Measurements from ENCODE around the gene CKAP4. TPM values are rescaled to one million over a fixed set of nuclear protein-coding genes. Genes with fewer than 3 reads are reported as not detected.

CKAP4 gene
- total RNA-seq, 2 experiments from 2014 or later = 14.7 to 15.7 TPM

DNA sequence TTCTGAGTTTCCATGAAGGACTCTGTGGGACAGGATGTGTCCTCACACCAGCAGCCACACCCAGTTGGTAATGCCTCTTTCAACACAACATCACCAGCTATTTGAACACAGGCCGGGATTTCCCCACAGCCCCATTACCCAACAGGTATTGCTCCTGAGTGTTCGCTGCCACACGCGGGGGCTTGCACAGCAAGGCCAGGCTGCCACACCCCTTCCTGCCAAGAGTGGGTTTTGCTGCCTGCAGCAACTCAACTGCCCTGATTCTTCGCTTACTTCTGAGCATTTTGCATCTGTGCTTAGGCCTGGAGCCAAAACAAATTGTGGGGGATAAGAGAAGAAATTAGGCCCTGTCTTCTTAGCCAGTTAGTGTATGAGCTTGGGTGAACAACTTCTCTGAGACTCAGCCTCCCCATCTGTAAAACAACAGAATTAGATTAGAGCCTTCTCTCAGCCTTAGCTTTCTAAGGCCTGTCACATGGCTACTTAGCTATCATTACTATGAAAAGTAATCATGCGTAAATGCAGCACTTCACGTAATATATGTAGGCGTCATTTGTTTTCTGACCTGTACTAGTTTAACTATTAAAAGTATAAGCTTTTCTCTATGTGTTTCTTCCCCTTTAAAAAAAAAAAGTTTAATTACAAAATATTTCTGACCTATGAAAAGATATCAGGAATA is 20.0 kb downstream of the CKAP4 start:
- H3K27ac Mint-ChIP-seq = peak overlapping the region; percentile 89
- POLR2A ChIA-PET = interaction anchor here (0.7 to 3.5 kb wide), 11 partner anchors 10 to 130 kb away, joined by 3 to 97 read pairs (median 4); partner anchors contain the start of genes CKAP4, POLR3B and TCP11L2

DNA sequence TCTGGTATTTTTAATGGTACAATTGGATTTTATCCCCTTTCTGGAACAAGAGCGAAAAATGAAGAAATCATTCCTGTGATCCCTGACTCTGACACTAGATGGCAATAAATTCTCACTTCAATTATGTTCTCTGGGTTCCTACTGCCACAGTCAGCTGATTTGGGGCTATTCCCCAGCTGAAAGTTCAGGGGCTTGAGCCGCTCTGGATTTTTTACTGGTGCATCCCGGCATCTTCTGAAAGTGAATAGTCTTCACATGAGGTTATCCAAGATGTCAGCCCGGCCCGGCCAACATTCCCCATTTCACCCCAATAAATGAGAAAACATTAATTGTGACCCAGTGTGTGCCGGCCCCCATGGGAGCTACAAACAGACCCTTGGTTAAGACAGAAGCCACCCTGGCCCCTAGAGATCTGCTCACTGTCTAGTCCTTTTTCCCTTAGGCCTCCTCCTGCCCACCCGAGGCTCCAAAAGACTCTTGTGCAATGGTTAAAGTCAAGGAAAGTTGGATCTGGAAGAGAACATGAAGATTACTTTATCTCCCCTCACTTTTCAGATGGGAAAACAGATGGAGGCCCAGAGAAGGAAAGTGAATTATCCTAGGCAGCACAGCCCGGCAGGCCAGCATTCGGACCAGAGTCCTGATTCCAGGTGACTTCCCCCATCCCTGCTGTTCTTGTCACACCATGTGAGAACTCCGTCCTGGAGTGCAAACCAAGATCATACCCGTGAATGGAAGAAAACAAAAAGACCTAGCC is 20.8 kb downstream of the CKAP4 start:
- Histone ChIP-seq H3K27me3 (ENCODE audit: control insufficient read depth in 1 of 2, insufficient read depth in 2 of 2, low read length in 2 of 2) (no peaks in the 10 kb centered on the region), H3K27ac (ENCODE audit: low read depth in 1 of 2, low read length in 2 of 2) (peak overlapping the region; percentile 52 to 84), H3K4me3 (ENCODE audit: low read length) (no peak overlapping the region), H3K36me3 (ENCODE audit: insufficient read depth, low read length) (no peaks in the 10 kb centered on the region), H3K9me3 (ENCODE audit: control insufficient read depth in 1 of 2, insufficient read depth in 1 of 2, low read length in 2 of 2) (no peaks in the 10 kb centered on the region), H3K4me1 (ENCODE audit: insufficient read depth, low read length) (peaks cover 20% of the 10 kb centered on the region)
- no peaks in the 10 kb centered on the region for H3K9me3 Mint-ChIP-seq
- intact Hi-C loops (cut with DNase I, micrococcal nuclease) = loop anchor here (1.0 to 2.0 kb wide), 3 partner anchors 55 to 130 kb away; partner anchors contain the start of gene POLR3B (in 1 of the 2)
- H3K27ac Mint-ChIP-seq = peak overlapping the region; percentile 89
- TF ChIP-seq, protein P1, sequence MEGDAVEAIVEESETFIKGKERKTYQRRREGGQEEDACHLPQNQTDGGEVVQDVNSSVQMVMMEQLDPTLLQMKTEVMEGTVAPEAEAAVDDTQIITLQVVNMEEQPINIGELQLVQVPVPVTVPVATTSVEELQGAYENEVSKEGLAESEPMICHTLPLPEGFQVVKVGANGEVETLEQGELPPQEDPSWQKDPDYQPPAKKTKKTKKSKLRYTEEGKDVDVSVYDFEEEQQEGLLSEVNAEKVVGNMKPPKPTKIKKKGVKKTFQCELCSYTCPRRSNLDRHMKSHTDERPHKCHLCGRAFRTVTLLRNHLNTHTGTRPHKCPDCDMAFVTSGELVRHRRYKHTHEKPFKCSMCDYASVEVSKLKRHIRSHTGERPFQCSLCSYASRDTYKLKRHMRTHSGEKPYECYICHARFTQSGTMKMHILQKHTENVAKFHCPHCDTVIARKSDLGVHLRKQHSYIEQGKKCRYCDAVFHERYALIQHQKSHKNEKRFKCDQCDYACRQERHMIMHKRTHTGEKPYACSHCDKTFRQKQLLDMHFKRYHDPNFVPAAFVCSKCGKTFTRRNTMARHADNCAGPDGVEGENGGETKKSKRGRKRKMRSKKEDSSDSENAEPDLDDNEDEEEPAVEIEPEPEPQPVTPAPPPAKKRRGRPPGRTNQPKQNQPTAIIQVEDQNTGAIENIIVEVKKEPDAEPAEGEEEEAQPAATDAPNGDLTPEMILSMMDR (IDR thresholded peaks at IDR 0.05) = peak; percentile 76
- CTCF ChIA-PET = interaction anchor here (0.5 to 4.8 kb wide), 17 partner anchors 17 to 1499 kb away, joined by 3 to 34 read pairs (median 4); partner anchors contain the start of genes CKAP4 and POLR3B
- peaks cover 5% of the 10 kb centered on the region for H3K27me3 Mint-ChIP-seq
- peak overlapping the region; percentile 59 for H3K4me3 Mint-ChIP-seq
- H3K4me1 Mint-ChIP-seq (ENCODE audit: low read depth) = peaks cover 21% of the 10 kb centered on the region
- peak; percentile 33 for ATAC-seq (ENCODE audit: poor library complexity)
- POLR2A ChIA-PET = interaction anchor here (0.6 to 3.5 kb wide), 13 partner anchors 11 to 131 kb away, joined by 3 to 97 read pairs (median 4); partner anchors contain the start of genes CKAP4, POLR3B and TCP11L2
- H3K36me3 Mint-ChIP-seq (ENCODE audit: low read depth) = no peaks in the 10 kb centered on the region
- DNase-seq = peak in 7 of 14 experiments; percentile 10 to 79 (median 22)

More for the DNA sequence above, 20.0 kb downstream of the CKAP4 start:
- ATAC-seq (ENCODE audit: poor library complexity) = peak; percentile 89
- DNase-seq = peak; percentile 30 to 90 (median 49)
- Histone ChIP-seq H3K36me3 (ENCODE audit: insufficient read depth, low read length) (no peaks in the 10 kb centered on the region), H3K4me1 (ENCODE audit: insufficient read depth, low read length) (peaks cover 20% of the 10 kb centered on the region), H3K27ac (ENCODE audit: low read depth in 1 of 2, low read length in 2 of 2) (peak overlapping the region; percentile 52 to 84), H3K27me3 (ENCODE audit: control insufficient read depth in 1 of 2, insufficient read depth in 2 of 2, low read length in 2 of 2) (no peaks in the 10 kb centered on the region), H3K4me3 (ENCODE audit: low read length) (no peak overlapping the region), H3K9me3 (ENCODE audit: control insufficient read depth in 1 of 2, insufficient read depth in 1 of 2, low read length in 2 of 2) (no peaks in the 10 kb centered on the region)
- peaks cover 5% of the 10 kb centered on the region for H3K27me3 Mint-ChIP-seq
- intact Hi-C loops (cut with DNase I, micrococcal nuclease) = loop anchor here (1.0 to 2.0 kb wide), 4 partner anchors 23 to 129 kb away; partner anchors contain the start of gene POLR3B (in 1 of the 2)
- H3K4me3 Mint-ChIP-seq = peak overlapping the region; percentile 16
- peaks cover 21% of the 10 kb centered on the region for H3K4me1 Mint-ChIP-seq (ENCODE audit: low read depth)
- TF ChIP-seq, protein P1 (IDR thresholded peaks at IDR 0.05) = no peak
- H3K9me3 Mint-ChIP-seq = no peaks in the 10 kb centered on the region
- CTCF ChIA-PET = interaction anchor here (1.0 to 4.8 kb wide), 8 partner anchors 20 to 130 kb away, joined by 3 to 34 read pairs (median 12); partner anchors contain the start of genes CKAP4 and POLR3B
- H3K36me3 Mint-ChIP-seq (ENCODE audit: low read depth) = no peaks in the 10 kb centered on the region

DNA sequence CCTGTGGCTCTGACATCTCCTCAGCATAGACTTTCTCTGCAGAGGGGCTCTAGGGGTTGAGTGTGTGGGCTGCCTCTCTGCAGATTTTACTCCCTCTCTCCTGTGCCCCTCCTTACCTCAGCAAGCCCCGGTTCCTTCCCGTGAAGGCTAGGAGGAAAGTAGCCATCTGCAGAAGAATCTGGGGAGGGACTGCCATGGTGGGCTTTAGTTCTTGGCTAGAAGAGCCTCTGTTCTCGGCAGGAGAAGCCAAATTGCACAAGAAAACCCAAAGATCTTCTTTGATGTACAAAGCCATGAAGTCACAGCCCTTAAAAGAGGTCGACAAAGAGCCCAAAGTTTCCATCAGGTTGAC is 23.5 kb downstream of the CKAP4 start:
- no peak for ATAC-seq (ENCODE audit: poor library complexity)
- POLR2A ChIA-PET = interaction anchor here (0.9 to 1.4 kb wide), 3 partner anchors 58 to 86 kb away, joined by 3 to 5 read pairs (median 4); partner anchors contain the start of gene TCP11L2
- Mint-ChIP-seq H3K9me3 (no peaks in the 10 kb centered on the region), H3K4me1 (ENCODE audit: low read depth) (peaks cover 21% of the 10 kb centered on the region), H3K27me3 (peaks cover 5% of the 10 kb centered on the region), H3K36me3 (ENCODE audit: low read depth) (no peaks in the 10 kb centered on the region), H3K4me3 (no peak overlapping the region), H3K27ac (no peak overlapping the region)
- intact Hi-C loops (cut with DNase I, micrococcal nuclease) = loop anchor here in 1 of 2 experiments (2.0 to 5.0 kb wide), 2 partner anchors 132 to 802 kb away; partner anchors contain the start of gene POLR3B
- no peak for DNase-seq
- no peak overlapping the region for H3K4me3 ChIP-seq (ENCODE audit: low read length)
- H3K4me1 ChIP-seq (ENCODE audit: insufficient read depth, low read length) = peaks cover 20% of the 10 kb centered on the region
- peaks cover 0 to 5% of the 10 kb centered on the region in 2 experiments for H3K27me3 ChIP-seq (ENCODE audit: control insufficient read depth in 1 of 2, insufficient read depth in 2 of 2, low read length in 2 of 2)
- CTCF ChIA-PET = interaction anchor here (0.6 to 1.7 kb wide), 16 partner anchors 8 to 804 kb away, joined by 3 to 13 read pairs (median 4); partner anchors contain the start of gene POLR3B
- no peak overlapping the region for H3K27ac ChIP-seq (ENCODE audit: low read depth in 1 of 2, low read length in 2 of 2)
- H3K36me3 ChIP-seq (ENCODE audit: insufficient read depth, low read length) = no peaks in the 10 kb centered on the region
- TF ChIP-seq, protein P1 (IDR thresholded peaks at IDR 0.05) = peak; percentile 45
- H3K9me3 ChIP-seq (ENCODE audit: control insufficient read depth in 1 of 2, insufficient read depth in 1 of 2, low read length in 2 of 2) = no peaks in the 10 kb centered on the region

Data from CD4-positive, alpha-beta T cell (primary cell).